Fibroblast of gingiva (primary cell): ENCODE data around the gene STK32A.
"Not testable (repeated sequence)": the region's sequence is repeated elsewhere in the genome, so short reads cannot be mapped to it uniquely, and the experiment has no call there.

ENCODE experiments used
- DNase-seq: peaks from one replicate; pipeline ENCODE4 v3.0.0-alpha.2; 2011; ENCODE audit warnings: low read depth

The STK32A gene

GRCh38 chr5:147346006-147346561 lies 111.3 kb downstream of the STK32A start:
- DNase-seq, result no peak

- DNase-seq, result peak; percentile 22
Measured at GRCh38 chr5:147348046-147348445, 113.2 kb downstream of the STK32A start.

DNA sequence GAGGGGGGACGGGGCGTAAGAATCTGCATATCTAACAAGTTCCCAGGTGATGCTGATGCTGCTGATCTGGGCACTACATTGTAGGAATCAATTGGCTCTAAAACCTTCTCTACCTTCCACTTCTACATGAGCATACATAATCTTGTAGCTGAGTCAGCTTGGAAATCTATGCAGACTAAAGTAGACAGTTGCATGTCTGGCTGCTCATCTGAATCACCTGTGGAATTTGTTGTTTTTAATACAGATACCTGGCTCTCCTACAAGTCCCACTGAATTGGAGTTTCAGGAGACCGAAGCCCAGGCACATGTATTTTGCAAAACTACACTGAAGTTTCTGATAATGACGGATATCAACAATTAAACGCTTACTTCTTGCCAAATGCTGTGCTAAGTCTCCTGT lies 113.6 kb downstream of the STK32A start:
- DNase-seq, result no peak

DNA sequence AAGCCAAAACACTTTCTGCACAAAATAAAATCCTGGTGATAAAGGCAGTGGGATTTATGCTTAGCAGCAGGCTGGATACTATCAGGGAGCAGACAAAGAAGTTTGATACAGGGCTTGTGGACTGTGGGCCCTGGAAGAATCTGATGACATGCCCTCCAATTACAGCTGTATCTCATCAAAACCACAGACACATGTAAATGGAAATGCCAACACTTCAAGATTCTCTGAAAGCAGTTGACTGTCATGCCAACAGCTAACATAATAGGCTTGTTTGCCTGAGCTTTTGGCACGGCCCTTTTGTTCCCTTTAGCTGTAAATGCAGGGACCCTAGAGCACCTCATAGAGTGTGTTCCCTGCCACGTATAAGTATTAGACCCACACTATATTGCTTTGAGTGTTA lies 114.4 kb downstream of the STK32A start:
- no peak for DNase-seq

DNA sequence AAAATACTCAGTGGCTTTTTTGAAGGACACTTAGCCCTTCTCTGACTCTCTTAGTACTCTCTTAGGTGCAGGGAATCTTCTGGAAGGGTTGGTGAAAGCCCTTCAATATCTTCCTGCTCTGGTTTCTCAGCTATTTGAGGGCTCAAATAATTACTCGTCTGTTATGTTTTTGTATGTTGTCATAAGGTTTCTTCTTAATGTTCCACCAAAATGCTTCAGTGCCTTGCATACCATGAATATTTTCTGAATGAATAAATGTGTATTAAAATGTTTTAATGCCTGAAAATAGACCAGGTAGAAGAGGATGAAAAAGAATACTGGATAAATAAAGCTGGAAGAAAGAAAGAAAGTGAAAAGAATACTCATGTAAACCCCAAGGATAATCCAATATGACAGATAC lies 124.3 kb downstream of the STK32A start:
- no peak for DNase-seq

GRCh38 chr5:147359581-147359980 lies 124.8 kb downstream of the STK32A start:
- no peak for DNase-seq

DNA sequence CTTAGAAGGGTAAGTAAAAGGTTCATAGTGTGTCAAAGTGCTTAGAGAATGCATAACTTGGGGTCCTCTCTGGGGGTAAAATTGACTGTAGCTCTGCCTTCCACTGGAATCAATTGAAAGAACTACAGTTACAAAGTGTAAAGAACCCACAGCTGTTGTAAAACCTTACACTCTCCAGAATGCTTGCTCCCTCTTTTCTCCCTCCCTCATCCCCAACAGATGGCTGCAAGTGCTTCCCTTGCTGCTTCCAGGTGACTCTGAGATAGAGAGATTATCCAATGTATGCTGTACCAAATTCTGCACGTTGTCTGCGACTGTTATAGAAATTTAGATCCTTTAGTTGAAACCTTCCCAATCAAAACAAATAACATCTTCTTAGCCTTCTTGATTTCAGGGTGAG lies 126.0 kb downstream of the STK32A start:
- no peak for DNase-seq

GRCh38 chr5:147361441-147362175 lies 126.8 kb downstream of the STK32A start:
- DNase-seq, result no peak

DNA sequence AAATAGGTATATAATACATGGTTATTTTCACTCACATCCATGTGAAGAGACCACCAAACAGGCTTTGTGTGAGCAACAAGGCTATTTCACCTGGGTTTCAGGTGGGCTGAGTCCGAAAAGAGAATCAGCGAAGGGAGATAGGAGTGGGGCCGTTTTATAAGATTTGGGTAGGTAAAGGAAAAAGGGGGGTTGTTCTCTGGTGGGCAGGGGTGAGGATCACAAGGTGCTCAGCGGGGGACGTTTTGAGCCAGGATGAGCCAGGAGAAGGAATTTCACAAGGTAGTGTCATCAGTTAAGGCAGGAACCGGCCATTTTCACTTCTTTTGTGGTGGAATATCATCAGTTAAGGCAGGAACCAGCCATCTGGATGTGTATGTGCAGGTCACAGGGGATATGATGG lies 132.6 kb downstream of the STK32A start:
- DNase-seq, result not testable (repeated sequence)

DNA sequence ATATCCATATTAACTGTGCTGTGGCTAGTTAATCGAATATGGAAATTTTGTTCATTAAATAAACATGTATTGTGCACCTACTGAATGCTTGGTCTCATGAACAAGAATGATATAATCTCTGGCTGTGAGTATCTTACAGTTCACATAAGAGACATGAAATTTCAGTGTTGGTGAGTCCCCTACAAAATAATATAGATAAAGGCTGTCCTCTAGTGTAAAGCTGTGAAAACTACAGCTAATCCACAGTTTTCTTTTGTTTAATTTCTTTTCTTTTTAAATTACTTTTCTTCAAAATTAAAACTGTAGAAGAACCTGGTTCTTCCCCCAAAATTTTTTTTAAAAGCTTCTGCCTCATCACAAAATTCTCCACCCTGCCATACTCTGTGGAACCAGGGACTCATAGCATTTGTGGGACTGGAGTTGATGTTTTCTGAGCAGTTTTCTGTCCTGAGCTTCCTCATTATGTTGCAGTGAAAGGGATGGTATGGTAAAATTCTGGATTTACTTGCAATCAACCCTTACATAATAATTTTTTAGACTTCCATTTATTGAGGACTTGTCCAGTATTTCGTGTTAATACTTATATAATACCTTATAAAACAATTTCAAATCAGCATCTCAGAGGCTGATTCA lies 135.0 kb downstream of the STK32A start:
- DNase-seq, result no peak

- no peak for DNase-seq
Measured at GRCh38 chr5:147371290-147371689, 136.5 kb downstream of the STK32A start.

- no peak for DNase-seq
Measured at GRCh38 chr5:147372191-147372590, 137.4 kb downstream of the STK32A start.

GRCh38 chr5:147373328-147373727 lies 138.5 kb downstream of the STK32A start:
- DNase-seq, result no peak

DNA sequence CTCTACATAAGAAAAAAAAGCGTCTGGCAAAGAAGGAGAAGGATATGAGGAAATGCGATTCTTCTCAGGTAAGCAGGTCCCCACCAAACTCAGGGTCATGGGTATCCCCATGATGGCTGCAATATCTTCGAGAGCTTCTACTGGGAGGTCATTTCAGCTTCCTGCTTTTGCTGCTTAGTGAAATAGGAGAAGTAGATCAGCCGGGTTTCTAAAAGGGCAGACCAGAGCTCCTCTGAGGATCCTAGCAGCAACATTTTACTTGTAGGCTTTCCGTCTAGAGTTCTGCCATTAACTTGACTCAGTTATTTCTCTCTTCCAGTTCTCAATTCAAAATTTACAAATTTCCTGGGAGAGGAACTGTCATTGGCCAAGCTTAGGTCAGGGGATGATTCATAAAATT lies 140.3 kb downstream of the STK32A start:
- no peak for DNase-seq

- DNase-seq, result no peak
Measured at GRCh38 chr5:147377682-147378081, 142.9 kb downstream of the STK32A start.

- DNase-seq, result no peak
Measured at GRCh38 chr5:147381555-147381954, 146.7 kb downstream of the STK32A start.

- no peak for DNase-seq
Measured at GRCh38 chr5:147382776-147383175, 147.9 kb downstream of the STK32A start.

GRCh38 chr5:147384346-147385193 lies 149.7 kb downstream of the STK32A start:
- no peak for DNase-seq

DNA sequence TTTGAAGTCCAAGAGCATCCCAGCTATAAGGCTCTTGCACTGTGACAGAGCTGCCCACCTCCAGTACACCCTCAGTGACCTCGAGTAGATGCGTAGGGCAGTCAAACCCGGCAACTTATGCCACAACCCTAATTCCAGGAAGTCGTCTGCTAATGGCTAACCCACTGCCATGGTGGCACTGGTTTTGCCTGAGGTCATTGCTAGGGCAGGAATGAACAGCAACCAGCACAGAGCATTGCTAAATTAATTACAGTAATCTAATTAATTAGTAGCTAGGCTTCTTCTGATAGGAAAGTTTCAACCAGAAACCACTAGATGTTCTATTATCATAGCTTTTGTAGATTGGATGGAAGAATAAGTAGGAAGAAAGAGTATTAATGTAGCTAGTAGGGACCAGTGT lies 152.3 kb downstream of the STK32A start:
- DNase-seq, result no peak

GRCh38 chr5:147388184-147389108 lies 153.6 kb downstream of the STK32A start:
- DNase-seq, result no peak

DNA sequence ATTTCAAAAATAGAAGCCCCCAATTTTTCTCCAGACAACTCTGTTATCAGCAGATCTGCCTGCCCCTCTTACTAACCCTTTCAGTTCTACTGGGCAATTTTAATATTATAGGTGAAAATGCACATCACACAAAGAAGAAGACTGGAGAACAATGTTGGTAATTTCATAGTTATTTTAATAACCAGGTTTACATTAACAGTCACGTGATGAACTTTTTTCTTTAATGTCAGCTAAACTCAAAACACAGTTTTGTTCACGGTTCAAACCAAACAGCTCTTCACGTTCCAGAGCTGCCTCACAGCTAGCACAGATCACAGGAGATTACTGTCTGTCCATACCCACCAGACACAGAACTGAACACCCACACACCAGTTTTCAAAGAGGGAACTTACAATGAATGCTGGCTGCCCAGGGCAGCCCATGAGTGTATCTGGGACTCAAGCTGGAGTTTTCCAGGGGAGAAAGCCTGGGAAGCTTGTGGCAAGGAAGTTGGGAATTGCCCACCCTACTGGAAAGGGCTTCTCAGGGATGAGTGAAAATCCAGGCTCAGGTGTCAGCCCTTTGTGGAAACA lies 155.9 kb downstream of the STK32A start:
- DNase-seq, result no peak
